ENCODE results near the gene UPK3A.

DNA sequence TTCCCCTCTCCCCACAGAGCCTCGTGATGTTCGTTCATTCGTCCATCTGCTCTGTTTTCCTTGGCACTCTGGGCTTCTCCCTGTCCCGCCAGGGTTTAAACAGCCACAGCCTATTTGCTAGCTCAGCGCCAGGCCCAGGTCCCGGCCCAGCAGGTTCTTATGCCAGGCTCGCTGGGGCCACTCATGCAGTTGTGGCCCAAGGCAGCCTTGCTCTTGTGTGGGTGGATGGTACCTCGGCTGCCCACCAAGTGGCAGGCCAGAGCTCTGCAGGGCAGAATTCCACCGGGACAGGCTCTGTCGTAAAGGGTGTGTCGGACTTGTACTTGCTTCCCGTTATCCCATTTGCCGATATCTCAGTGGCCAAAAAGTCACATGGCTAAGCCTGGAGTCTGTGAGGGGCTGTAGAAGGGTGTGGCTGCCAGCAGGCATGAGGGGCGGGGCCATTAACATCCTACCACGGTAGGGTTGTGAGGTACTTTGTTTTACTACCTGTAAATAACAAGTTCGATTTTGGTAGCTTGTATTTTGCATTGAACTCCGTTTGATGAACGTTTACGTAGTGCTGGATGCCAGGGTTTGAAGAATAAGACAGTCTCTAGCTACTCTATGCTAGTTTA, 32.9 kb downstream of the UPK3A start:
- TF ChIP-seq RAD21 (IDR thresholded peaks at IDR 0.05 in 1 of 2, conservative IDR thresholded peaks at IDR 0.05 in 1 of 2; ENCODE audit: low read depth in 2 of 2, low read length in 2 of 2), result peak in 1 of 2 experiments; percentile 60; a peak in 2 of 4 replicates
- no peak for TF ChIP-seq POLR2A (IDR thresholded peaks at IDR 0.05; ENCODE audit: control extremely low read depth in 1 of 2, low read depth in 2 of 2, low read length in 2 of 2)
- TF ChIP-seq, protein P1, sequence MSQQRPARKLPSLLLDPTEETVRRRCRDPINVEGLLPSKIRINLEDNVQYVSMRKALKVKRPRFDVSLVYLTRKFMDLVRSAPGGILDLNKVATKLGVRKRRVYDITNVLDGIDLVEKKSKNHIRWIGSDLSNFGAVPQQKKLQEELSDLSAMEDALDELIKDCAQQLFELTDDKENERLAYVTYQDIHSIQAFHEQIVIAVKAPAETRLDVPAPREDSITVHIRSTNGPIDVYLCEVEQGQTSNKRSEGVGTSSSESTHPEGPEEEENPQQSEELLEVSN (IDR thresholded peaks at IDR 0.05), result no peak
- no peak for TF ChIP-seq TAF1 (IDR thresholded peaks at IDR 0.05; ENCODE audit: low read depth, low read length)
- no peak for TF ChIP-seq EZH2 (IDR thresholded peaks at IDR 0.05; ENCODE audit: low read depth, low read length, severe bottlenecking)
